ENCODE measurements around the gene NAV3. TPM values are rescaled to one million over a fixed set of nuclear protein-coding genes. Genes with fewer than 3 reads are reported as not detected.

NAV3 gene
- total RNA-seq, 1 experiment from 2014 or later = 3.0 TPM

GRCh38 chr12:78194448-78194847 is 363.8 kb downstream of the NAV3 start:
- WGBS (ENCODE audit: extremely low coverage, insufficient read length, low lambda C conversion rate) = no CpG with 5 or more reads among the region's 3 CpGs
- H3K27ac Mint-ChIP-seq = no peak overlapping the region

More at GRCh38 chr12:78194448-78194847, 363.8 kb downstream of the NAV3 start:
- Histone ChIP-seq H3K4me1 (ENCODE audit: insufficient read depth, low read length) (no peaks in the 10 kb centered on the region), H2BK20ac (ENCODE audit: low read depth, low read length, poor library complexity, severe bottlenecking) (no peak overlapping the region), H3K9me3 (ENCODE audit: control insufficient read depth, low read depth, low read length) (no peaks in the 10 kb centered on the region), H4K91ac (ENCODE audit: insufficient read length, low read depth, low read length) (no peak overlapping the region), H3K9ac (ENCODE audit: extremely low read depth, insufficient read length, low read length) (no peak overlapping the region), H4K5ac (ENCODE audit: insufficient read length, low read depth, low read length) (no peak overlapping the region), H3K27me3 (ENCODE audit: insufficient read depth, low read length) (no peaks in the 10 kb centered on the region), H2BK5ac (ENCODE audit: insufficient read length, low read length) (no peak overlapping the region), H3K79me2 (ENCODE audit: insufficient read depth, low read length) (no peaks in the 10 kb centered on the region), H2AK5ac (ENCODE audit: insufficient read length, low read length) (no peak overlapping the region), H2BK120ac (ENCODE audit: low read depth, low read length, poor library complexity, severe bottlenecking) (no peak overlapping the region), H3K18ac (ENCODE audit: insufficient read length, low read depth, low read length) (no peak overlapping the region), H3K23ac (ENCODE audit: insufficient read length, low read depth, low read length) (no peak overlapping the region), H3K4me2 (ENCODE audit: insufficient read depth, insufficient read length, low read length) (no peak overlapping the region), H3T11ph (ENCODE audit: low read length) (no peak overlapping the region), H4K20me1 (ENCODE audit: control insufficient read depth, insufficient read depth, insufficient read length) (no peaks in the 10 kb centered on the region), H2BK12ac (ENCODE audit: insufficient read length, low read depth, low read length) (no peak overlapping the region), H2BK15ac (ENCODE audit: low read depth, low read length) (no peak overlapping the region), H3K79me1 (ENCODE audit: insufficient read depth, low read depth, low read length, poor library complexity, severe bottlenecking) (no peaks in the 10 kb centered on the region), H3K27ac (ENCODE audit: insufficient read length, low read depth, low read length) (no peak overlapping the region), H2AFZ (ENCODE audit: low read length) (no peak overlapping the region), H3K56ac (ENCODE audit: insufficient read length, low read depth, low read length) (no peak overlapping the region), H3K4ac (ENCODE audit: low read depth, low read length) (no peak overlapping the region), H4K8ac (replicated peaks; ENCODE audit: insufficient read length, low read depth, low read length) (no peak overlapping the region), H3K14ac (ENCODE audit: insufficient read depth, low read length) (no peak overlapping the region), H3K23me2 (ENCODE audit: insufficient read length, low read depth, low read length, poor library complexity, severe bottlenecking) (no peaks in the 10 kb centered on the region)
- Mint-ChIP-seq H3K9me3 (no peaks in the 10 kb centered on the region), H3K4me3 (no peak overlapping the region), H3K36me3 (ENCODE audit: insufficient read depth in 1 of 3, low read depth in 3 of 3) (no peaks in the 10 kb centered on the region), H3K4me1 (no peaks in the 10 kb centered on the region), H3K27me3 (ENCODE audit: low read depth) (no peaks in the 10 kb centered on the region)
- no peak for TF ChIP-seq CTCF (conservative IDR thresholded peaks at IDR 0.05)
- DNase-seq = no peak
